ENCODE data around the gene TNP1.

- TF ChIP-seq POLR2AphosphoS5 (IDR thresholded peaks at IDR 0.05), result no peak
- TF ChIP-seq, protein P1, sequence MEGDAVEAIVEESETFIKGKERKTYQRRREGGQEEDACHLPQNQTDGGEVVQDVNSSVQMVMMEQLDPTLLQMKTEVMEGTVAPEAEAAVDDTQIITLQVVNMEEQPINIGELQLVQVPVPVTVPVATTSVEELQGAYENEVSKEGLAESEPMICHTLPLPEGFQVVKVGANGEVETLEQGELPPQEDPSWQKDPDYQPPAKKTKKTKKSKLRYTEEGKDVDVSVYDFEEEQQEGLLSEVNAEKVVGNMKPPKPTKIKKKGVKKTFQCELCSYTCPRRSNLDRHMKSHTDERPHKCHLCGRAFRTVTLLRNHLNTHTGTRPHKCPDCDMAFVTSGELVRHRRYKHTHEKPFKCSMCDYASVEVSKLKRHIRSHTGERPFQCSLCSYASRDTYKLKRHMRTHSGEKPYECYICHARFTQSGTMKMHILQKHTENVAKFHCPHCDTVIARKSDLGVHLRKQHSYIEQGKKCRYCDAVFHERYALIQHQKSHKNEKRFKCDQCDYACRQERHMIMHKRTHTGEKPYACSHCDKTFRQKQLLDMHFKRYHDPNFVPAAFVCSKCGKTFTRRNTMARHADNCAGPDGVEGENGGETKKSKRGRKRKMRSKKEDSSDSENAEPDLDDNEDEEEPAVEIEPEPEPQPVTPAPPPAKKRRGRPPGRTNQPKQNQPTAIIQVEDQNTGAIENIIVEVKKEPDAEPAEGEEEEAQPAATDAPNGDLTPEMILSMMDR (IDR thresholded peaks at IDR 0.05; ENCODE audit: poor library complexity, severe bottlenecking), result no peak
Observed at GRCh38 chr2:216873573-216873972, 13.7 kb upstream of the TNP1 start.

All from neural cell (in vitro differentiated cells).